ENCODE measurements around the gene CD53.

- TF ChIP-seq CTCF (IDR thresholded peaks at IDR 0.05) (no peak), POLR2A (IDR thresholded peaks at IDR 0.05) (no peak), POLR2AphosphoS5 (IDR thresholded peaks at IDR 0.05) (no peak)
Observed at GRCh38 chr1:110888049-110888448, 15.1 kb downstream of the CD53 start.
